ENCODE data around the gene KLRF1.

GRCh38 chr12:9793779-9794395, 33.4 kb upstream of the KLRF1 start:
- TF ChIP-seq CTCF (IDR thresholded peaks at IDR 0.05; ENCODE audit: low read depth, low read length) (no peak), POLR2A (IDR thresholded peaks at IDR 0.05; ENCODE audit: extremely low read depth, insufficient read length) (no peak)
